Skeletal muscle tissue (tissue), 4 donors: ENCODE results near the gene SEC22A. TPM values are rescaled to one million over a fixed set of nuclear protein-coding genes. Genes with fewer than 3 reads are reported as not detected.

Source experiments
- H3K27ac ChIP-seq: one replicate; pipeline ENCODE4 v1.7.0; 2013; ENCODE audit warnings: mild to moderate bottlenecking, low read depth, low read length, inconsistent platforms
- H3K27me3 ChIP-seq, 3 donors: one replicate each; pipeline ENCODE4 v1.7.0; 2013; ENCODE audit warnings: low read length in 3 of 3; ENCODE audit not compliant: control insufficient read depth in 3 of 3, insufficient read depth in 3 of 3
- H3K36me3 ChIP-seq, 3 donors: one replicate each; pipeline ENCODE4 v1.7.0; 2013; ENCODE audit warnings: low read length in 3 of 3; ENCODE audit not compliant: control insufficient read depth in 3 of 3, insufficient read depth in 3 of 3
- H3K4me1 ChIP-seq, 3 donors: one replicate each; pipeline ENCODE4 v1.7.0; 2013; ENCODE audit warnings: low read length in 3 of 3, mild to moderate bottlenecking in 3 of 3; ENCODE audit not compliant: control insufficient read depth in 3 of 3, insufficient read depth in 3 of 3
- H3K4me3 ChIP-seq, 3 donors: one replicate each; pipeline ENCODE4 v1.7.0; 2013; ENCODE audit warnings: low read length in 3 of 3
- H3K9ac ChIP-seq, 3 donors: one replicate each; pipeline ENCODE4 v1.7.0; 2013; ENCODE audit warnings: low read length in 3 of 3, mild to moderate bottlenecking in 3 of 3, moderate library complexity in 2 of 3, low read depth in 1 of 3
- H3K9me3 ChIP-seq, 3 donors: one replicate each; pipeline ENCODE4 v1.7.0; 2013; ENCODE audit warnings: low read length in 3 of 3; ENCODE audit not compliant: control insufficient read depth in 3 of 3
- total RNA-seq: library from RNA; depleted of rRNA; stranded (reverse); fragments of >200 nt; gene quantifications from one replicate; pipeline ENCODE4 v1.2.3, GENCODE V29; 2014
- donor health status: Osteomylitis.

The SEC22A gene
- total RNA-seq, 1 donor from 2014 or later: 54.8 TPM

DNA sequence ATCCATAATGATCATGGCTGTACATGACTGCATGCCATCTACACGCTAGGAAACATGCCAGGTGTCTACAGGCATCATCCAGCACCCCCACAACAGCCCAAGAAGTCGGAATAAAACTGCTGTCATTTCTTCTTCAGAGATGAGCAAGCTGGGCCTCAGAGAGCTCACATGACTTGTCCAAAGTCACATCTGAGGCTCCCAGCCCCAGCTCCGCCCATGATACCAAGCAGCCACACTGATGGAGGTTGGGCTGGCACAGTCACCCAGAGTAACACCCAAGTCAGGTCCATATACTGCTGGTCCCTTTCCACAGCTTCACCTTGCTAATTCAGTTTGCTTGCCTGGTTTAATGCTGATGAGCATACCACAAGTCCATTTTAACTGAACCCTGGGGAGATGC is 116.6 kb downstream of the SEC22A start:
- H3K27ac ChIP-seq: no peak overlapping the region
- no peak overlapping the region for H3K9ac ChIP-seq
- H3K4me3 ChIP-seq: no peak overlapping the region
- peaks cover 18 to 32% (median 27%) of the 10 kb centered on the region in 3 donors for H3K27me3 ChIP-seq
- H3K4me1 ChIP-seq: no peaks in the 10 kb centered on the region
- H3K9me3 ChIP-seq: no peaks in the 10 kb centered on the region
- no peaks in the 10 kb centered on the region for H3K36me3 ChIP-seq

DNA sequence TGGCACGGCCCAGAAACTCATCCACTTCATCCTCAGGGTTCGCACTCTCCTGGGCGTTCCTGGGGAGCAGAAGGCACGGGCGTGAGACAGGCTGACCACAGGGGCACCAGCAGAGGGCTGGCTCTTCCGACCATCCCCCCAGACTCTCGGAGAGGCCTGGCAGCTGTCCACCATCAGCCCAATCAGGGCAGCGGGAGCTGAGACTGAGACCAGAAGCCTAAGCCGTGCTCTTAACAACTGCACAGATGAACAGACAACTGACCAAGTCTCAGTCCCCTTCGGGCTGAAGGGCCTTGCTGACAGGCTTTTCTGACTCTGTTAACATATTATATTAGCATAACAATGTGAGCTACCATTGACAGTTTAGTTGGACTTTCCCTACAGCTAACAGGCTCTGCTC is 118.0 kb downstream of the SEC22A start:
- no peak overlapping the region for H3K27ac ChIP-seq
- H3K27me3 ChIP-seq: peaks cover 5 to 25% (median 17%) of the 10 kb centered on the region in 3 donors
- no peak overlapping the region for H3K4me3 ChIP-seq
- no peaks in the 10 kb centered on the region for H3K4me1 ChIP-seq
- H3K36me3 ChIP-seq: no peaks in the 10 kb centered on the region
- H3K9ac ChIP-seq: no peak overlapping the region
- no peaks in the 10 kb centered on the region for H3K9me3 ChIP-seq

DNA sequence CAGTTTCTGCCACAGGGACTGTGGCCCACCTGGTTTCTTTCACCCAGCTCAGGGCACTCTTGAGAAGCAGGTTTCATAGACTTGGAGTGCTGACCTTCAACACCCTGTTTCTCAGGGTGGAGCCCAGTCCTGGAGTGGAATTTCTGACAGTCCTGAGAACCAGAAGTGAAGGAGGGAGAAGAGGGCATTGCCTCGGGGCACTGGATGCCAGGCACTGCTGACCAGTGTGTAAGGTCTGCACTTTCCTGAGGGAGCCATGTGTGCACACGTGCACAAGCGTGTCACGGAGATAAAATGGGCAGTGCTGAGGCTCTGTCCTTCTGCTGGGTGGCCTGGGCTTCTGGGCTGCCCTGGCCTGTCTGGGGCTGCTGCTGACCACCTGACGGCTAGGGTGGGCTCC is 118.5 kb downstream of the SEC22A start:
- Histone ChIP-seq H3K27me3 (peaks cover 3 to 20% (median 15%) of the 10 kb centered on the region in 3 donors), H3K9me3 (no peaks in the 10 kb centered on the region), H3K9ac (no peak overlapping the region), H3K4me1 (no peaks in the 10 kb centered on the region), H3K4me3 (no peak overlapping the region), H3K36me3 (no peaks in the 10 kb centered on the region), H3K27ac (no peak overlapping the region)

DNA sequence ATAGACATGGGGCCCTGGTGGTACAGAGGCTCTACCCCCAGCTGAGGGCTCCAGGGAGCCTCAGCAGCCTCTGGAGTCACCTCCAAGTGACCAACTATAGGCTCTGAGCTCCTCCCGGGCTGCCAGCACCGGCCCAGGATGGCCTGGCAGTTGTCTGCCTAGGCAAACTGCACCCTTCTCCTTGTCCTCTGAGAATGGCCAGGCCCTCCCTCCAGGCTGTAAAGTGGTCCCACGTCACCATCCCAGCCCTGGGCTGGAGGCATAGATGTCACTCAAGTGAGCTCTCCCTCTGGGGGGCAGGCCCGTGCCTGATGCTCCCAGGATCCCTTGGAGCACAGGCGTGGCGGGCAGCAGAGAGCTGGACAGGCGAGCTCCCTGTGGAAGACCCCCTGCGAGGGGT is 120.1 kb downstream of the SEC22A start:
- no peak overlapping the region for H3K9ac ChIP-seq
- no peak overlapping the region for H3K4me3 ChIP-seq
- H3K36me3 ChIP-seq: no peaks in the 10 kb centered on the region
- H3K9me3 ChIP-seq: no peaks in the 10 kb centered on the region
- H3K27ac ChIP-seq: no peak overlapping the region
- no peaks in the 10 kb centered on the region for H3K4me1 ChIP-seq
- peaks cover 3 to 19% (median 15%) of the 10 kb centered on the region in 3 donors for H3K27me3 ChIP-seq

DNA sequence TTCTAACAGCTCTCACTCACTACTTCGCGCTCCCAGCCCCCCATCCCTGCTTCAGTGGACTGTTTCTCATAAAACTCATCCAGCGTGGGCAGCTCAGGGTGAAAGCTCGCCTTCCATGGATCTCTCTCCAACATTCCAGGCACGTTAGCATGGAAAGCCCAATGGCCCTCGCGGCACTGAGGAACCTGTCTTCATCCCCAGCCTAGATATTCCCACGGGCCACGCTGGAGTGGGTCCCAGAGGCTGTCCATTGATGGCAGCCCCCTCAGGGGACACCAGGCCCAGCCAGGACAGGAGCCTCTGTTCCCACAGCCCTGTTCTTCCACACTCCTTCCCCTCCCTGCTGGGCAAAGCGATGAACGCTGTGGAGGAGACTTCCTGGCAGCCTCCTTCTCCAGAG is 121.1 kb downstream of the SEC22A start:
- no peaks in the 10 kb centered on the region for H3K4me1 ChIP-seq
- no peak overlapping the region for H3K27ac ChIP-seq
- no peaks in the 10 kb centered on the region for H3K9me3 ChIP-seq

More for the DNA sequence above, 121.1 kb downstream of the SEC22A start:
- Histone ChIP-seq H3K27me3 (peaks cover 3 to 19% (median 13%) of the 10 kb centered on the region in 3 donors), H3K4me3 (no peak overlapping the region), H3K9ac (no peak overlapping the region), H3K36me3 (no peaks in the 10 kb centered on the region)

Other genes with a start within 250 kb of the SEC22A start
- 8.4 TPM for gene SEMA5B, start 174.2 kb upstream of the SEC22A start, total RNA-seq
- gene PDIA5, start 134.9 kb upstream of the SEC22A start, total RNA-seq: 12.0 TPM
- gene ADCY5, start 247.1 kb downstream of the SEC22A start, total RNA-seq: 6.8 TPM